ENCODE results near the gene BPI.

DNA sequence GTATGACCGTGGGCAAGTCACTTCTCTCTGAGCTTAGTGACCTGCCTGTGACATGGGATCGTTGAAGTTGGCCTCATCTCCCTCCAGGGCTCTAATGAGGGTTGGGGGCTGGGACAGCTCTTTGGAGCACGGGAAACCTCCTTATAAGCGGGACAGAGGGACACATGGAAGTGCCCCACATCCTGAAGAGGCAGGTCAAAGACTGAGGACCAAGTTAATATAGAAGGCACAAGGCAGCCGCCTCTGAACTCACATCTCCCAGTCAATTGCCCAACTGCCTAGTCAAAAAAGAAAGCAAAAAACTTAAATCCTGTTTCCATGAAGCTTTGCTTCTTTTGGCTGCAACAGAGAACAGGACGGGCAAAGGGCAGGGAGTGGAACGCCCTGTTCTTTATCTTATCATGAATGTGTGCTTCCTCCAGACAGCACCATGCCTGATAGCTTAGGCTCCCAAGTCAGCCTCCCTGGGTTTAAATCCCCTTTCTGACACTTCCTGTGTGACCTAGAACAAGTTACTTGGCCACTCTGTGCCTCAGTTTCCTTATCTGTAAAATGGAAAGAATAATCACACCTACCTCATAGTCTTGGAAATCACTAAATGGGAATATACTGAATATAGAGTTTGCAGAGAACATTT is 69.4 kb downstream of the BPI start:
- TF ChIP-seq, protein P1, sequence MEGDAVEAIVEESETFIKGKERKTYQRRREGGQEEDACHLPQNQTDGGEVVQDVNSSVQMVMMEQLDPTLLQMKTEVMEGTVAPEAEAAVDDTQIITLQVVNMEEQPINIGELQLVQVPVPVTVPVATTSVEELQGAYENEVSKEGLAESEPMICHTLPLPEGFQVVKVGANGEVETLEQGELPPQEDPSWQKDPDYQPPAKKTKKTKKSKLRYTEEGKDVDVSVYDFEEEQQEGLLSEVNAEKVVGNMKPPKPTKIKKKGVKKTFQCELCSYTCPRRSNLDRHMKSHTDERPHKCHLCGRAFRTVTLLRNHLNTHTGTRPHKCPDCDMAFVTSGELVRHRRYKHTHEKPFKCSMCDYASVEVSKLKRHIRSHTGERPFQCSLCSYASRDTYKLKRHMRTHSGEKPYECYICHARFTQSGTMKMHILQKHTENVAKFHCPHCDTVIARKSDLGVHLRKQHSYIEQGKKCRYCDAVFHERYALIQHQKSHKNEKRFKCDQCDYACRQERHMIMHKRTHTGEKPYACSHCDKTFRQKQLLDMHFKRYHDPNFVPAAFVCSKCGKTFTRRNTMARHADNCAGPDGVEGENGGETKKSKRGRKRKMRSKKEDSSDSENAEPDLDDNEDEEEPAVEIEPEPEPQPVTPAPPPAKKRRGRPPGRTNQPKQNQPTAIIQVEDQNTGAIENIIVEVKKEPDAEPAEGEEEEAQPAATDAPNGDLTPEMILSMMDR (IDR thresholded peaks at IDR 0.05 in 4 of 5, conservative IDR thresholded peaks at IDR 0.05 in 1 of 5): no peak
- no peak for TF ChIP-seq POLR2A (IDR thresholded peaks at IDR 0.05)

Measured in gastrocnemius medialis (tissue), 4 donors.